OCI-LY7 (cell line): ENCODE measurements around the gene SUPT20H.

Experiments used
- EZH2phosphoT487 ChIP-seq: fragments of 200-600 bp; sonication (generic); IDR thresholded peaks from 2 replicates; pipeline ENCODE4 v1.6.1; 2018; ENCODE audit warnings: low read depth, borderline replicate concordance, mild to moderate bottlenecking, mixed run types, antibody characterized with exemption, low read length, moderate library complexity, mixed read lengths
- TF ChIP-seq, protein P1 (sequence below): fragments of 200-600 bp; sonication (generic); conservative IDR thresholded peaks from 2 replicates; pipeline ENCODE4 v1.5.1; 2014; ENCODE audit warnings: mild to moderate bottlenecking, antibody characterized with exemption, low read length, moderate library complexity, mixed read lengths

GRCh38 chr13:37058910-37059847 lies at the start of gene SUPT20H:
- no peak for TF ChIP-seq EZH2phosphoT487
- TF ChIP-seq, protein P1, sequence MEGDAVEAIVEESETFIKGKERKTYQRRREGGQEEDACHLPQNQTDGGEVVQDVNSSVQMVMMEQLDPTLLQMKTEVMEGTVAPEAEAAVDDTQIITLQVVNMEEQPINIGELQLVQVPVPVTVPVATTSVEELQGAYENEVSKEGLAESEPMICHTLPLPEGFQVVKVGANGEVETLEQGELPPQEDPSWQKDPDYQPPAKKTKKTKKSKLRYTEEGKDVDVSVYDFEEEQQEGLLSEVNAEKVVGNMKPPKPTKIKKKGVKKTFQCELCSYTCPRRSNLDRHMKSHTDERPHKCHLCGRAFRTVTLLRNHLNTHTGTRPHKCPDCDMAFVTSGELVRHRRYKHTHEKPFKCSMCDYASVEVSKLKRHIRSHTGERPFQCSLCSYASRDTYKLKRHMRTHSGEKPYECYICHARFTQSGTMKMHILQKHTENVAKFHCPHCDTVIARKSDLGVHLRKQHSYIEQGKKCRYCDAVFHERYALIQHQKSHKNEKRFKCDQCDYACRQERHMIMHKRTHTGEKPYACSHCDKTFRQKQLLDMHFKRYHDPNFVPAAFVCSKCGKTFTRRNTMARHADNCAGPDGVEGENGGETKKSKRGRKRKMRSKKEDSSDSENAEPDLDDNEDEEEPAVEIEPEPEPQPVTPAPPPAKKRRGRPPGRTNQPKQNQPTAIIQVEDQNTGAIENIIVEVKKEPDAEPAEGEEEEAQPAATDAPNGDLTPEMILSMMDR = no peak
